Mammary epithelial cell (primary cell): Measurements from ENCODE around the gene CDH5.

ENCODE experiments used
- EZH2 ChIP-seq: IDR thresholded peaks from 2 replicates; pipeline ENCODE4 v1.6.1; 2012; ENCODE audit warnings: low read length, inconsistent platforms, borderline replicate concordance
- TF ChIP-seq, protein P1 (sequence below), 2 donors: IDR thresholded peaks in 1 of 2; conservative IDR thresholded peaks in 1 of 2; 2 replicates each; pipeline ENCODE4 v1.5.1; 2011 to 2012; ENCODE audit warnings: inconsistent platforms in 2 of 2, low read length in 2 of 2, mild to moderate bottlenecking in 2 of 2, control low read depth in 1 of 2, low read depth in 1 of 2; ENCODE audit not compliant: insufficient read depth in 1 of 2; ENCODE audit errors: extremely low read depth in 1 of 2

DNA sequence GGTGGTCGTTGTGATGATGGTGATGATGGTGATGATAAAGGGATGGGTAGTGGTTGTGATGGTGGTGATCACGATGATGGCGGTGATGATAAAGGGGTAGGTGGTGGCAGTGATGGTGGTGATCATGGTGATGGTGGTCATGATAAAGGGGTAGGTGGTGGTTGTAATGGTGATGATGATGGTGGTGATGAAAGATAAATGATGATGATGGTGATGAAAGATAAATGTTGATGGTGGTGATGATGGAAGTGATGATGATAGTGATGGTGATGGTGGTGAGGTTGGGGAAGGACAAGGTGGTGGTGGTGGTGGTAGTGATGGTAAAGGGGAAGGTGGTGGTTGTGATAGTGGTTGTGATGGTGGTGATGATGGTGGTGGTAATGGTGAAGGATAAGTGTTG, 13.9 kb downstream of the CDH5 start:
- TF ChIP-seq EZH2 = no peak
- TF ChIP-seq, protein P1, sequence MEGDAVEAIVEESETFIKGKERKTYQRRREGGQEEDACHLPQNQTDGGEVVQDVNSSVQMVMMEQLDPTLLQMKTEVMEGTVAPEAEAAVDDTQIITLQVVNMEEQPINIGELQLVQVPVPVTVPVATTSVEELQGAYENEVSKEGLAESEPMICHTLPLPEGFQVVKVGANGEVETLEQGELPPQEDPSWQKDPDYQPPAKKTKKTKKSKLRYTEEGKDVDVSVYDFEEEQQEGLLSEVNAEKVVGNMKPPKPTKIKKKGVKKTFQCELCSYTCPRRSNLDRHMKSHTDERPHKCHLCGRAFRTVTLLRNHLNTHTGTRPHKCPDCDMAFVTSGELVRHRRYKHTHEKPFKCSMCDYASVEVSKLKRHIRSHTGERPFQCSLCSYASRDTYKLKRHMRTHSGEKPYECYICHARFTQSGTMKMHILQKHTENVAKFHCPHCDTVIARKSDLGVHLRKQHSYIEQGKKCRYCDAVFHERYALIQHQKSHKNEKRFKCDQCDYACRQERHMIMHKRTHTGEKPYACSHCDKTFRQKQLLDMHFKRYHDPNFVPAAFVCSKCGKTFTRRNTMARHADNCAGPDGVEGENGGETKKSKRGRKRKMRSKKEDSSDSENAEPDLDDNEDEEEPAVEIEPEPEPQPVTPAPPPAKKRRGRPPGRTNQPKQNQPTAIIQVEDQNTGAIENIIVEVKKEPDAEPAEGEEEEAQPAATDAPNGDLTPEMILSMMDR (conservative IDR thresholded peaks at IDR 0.05 in 1 of 2, IDR thresholded peaks at IDR 0.05 in 1 of 2; ENCODE audit: extremely low read depth in 1 of 2, insufficient read depth in 1 of 2, low read depth in 1 of 2, low read length in 2 of 2) = no peak
